Urinary bladder (tissue), 4 donors: ENCODE results near the gene COPA. TPM values are rescaled to one million over a fixed set of nuclear protein-coding genes. Genes with fewer than 3 reads are reported as not detected.
"Not testable (repeated sequence)": the region's sequence is repeated elsewhere in the genome, so short reads cannot be mapped to it uniquely, and the experiment has no call there.

Experiments
- DNase-seq: peaks from one replicate; pipeline ENCODE4 v3.0.0-alpha.2; 2015; ENCODE audit errors: extremely low spot score
- H3K27ac ChIP-seq: one replicate; pipeline ENCODE4 v1.5.1; 2013; ENCODE audit warnings: low read depth, mild to moderate bottlenecking, moderate library complexity
- H3K36me3 ChIP-seq: one replicate; pipeline ENCODE4 v1.6.1; 2013; ENCODE audit warnings: mild to moderate bottlenecking, moderate library complexity; ENCODE audit not compliant: insufficient read depth
- H3K4me1 ChIP-seq: one replicate; pipeline ENCODE4 v1.6.1; 2013; ENCODE audit warnings: mild to moderate bottlenecking, moderate library complexity; ENCODE audit not compliant: insufficient read depth
- H3K4me3 ChIP-seq: one replicate; pipeline ENCODE4 v1.5.1; 2013; ENCODE audit warnings: low read depth, low read length
- WGBS: extraction: QIAGEN DNeasy Blood & Tissue Kit; methylation state at CpG from one replicate; pipeline ENCODE4 v1.1.7; 2013; 5-methylcytosine and 5-hydroxymethylcytosine counted together
- polyA plus RNA-seq: library from polyadenylated mRNA; stranded (reverse); fragments of 200-250 nt; gene quantifications from one replicate; pipeline ENCODE4 v1.2.3, GENCODE V29; 2013
- total RNA-seq: library from RNA; depleted of rRNA; stranded (reverse); fragments of >200 nt; gene quantifications from one replicate; pipeline ENCODE4 v1.2.3, GENCODE V29; 2014
- donor health status: healthy with polysubstance abuse.
- donor health status: healthy.

Gene COPA
- total and polyA plus RNA-seq, 2 donors: 69.5 to 209 TPM

DNA sequence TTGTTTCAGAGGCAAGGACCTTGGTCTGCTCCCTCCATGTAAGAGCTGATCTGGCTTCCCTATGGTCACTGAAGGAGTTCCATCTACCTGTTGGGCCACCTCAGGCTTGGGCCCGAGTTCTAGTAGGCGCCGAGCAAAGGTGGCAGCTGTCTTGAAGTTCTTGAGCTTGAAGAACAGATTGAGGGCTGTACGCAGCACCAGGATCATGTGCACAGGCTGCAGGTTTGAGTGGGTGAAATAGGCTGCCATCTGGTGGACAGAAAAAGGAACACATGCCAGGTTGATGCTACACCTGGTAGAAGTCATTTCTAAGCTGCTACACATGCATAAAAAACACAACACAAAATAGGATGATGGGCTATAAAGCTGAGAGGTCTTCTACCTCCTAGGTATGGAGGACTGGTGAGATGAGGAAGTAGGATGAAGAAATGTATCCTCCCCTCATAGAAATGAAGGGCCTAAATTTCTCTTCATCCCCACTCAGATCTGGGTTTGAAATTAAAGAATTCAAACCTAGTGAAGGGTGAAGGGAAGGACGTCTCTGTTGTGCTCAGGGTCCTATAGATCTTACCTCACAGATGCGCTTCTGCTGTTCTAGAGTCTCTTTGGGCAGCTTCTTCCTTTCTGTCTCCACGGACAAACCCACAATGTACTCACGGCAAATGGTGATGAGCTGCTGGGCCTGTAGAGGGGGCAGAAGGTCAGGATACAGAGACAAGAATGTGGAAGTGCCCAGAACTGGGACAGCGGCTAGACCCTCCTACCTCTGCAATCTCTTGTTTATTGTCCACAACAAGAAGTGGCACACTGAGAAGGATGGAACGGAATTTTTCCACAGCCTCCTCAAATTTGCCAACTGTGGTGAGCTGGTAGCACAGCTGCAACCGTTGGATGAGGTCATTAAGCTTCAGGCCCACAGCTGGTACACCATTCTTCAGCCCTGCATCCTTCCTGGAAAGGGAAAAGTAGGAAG is 51.5 kb downstream of the COPA start:
- no peak overlapping the region for H3K4me3 ChIP-seq
- peaks cover 8% of the 10 kb centered on the region for H3K36me3 ChIP-seq
- WGBS: 39% methylated on average over 11 of the region's 11 CpGs
- H3K4me1 ChIP-seq: no peaks in the 10 kb centered on the region
- no peak overlapping the region for H3K27ac ChIP-seq
- peak; percentile 3 for DNase-seq

- DNase-seq, H3K4me3 ChIP-seq, H3K4me1 ChIP-seq, H3K27ac ChIP-seq, H3K36me3 ChIP-seq: not testable (repeated sequence)
- WGBS: 91% methylated on average over 12 of the region's 12 CpGs
Measured at GRCh38 chr1:160287769-160288168, 55.3 kb downstream of the COPA start.

DNA sequence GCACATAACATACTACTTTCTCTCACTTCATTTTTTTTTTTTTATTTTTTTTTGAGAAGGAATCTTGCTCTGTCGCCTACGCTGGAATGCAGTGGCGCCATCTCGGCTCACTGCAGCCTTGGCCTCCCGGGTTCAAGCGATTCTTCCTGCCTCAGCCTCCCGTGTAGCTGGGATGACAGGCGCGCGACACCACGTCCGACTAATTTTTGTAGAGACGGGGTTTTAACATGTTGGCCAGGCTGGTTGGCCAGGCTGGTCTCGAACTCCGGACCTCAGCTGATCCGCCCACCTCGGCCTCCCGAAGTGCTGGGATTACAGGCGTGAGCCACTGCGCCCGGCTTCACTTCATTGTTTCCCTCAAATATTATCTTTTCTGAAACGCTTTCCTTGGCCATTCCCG is 57.5 kb downstream of the COPA start:
- WGBS: 86% methylated on average over 23 of the region's 23 CpGs
- no peaks in the 10 kb centered on the region for H3K36me3 ChIP-seq
- no peaks in the 10 kb centered on the region for H3K4me1 ChIP-seq
- H3K4me3 ChIP-seq: peak overlapping the region; percentile 75
- no peak overlapping the region for H3K27ac ChIP-seq
- DNase-seq: no peak

DNA sequence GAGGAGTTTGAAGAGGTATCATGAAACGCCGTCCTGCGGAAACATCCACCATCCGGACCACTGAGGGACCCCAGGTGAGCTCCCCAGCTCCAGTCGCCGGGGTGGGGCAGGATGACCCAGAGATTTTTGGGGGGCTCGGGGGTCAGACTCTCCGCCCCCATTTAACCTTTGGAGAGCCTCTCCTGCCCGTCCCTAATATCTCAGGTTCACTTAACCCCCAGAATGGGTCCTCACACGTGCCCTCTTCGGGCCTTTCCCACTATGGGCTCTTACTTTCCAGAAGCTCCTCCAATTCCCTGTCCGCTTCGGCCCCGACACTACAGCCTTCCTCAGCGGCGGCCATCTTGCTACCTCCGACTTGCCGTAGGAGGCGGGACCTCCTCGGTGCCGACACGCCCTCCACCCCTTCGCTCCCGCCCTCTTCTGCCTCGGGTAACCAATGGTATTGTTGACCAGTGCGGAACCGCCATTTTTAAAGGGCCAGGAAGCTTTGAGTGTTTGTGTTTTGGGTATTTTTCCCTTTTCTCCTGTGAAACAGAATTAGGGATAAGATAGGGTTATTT is 58.2 kb downstream of the COPA start, which contains the start of gene PEX19:
Gene PEX19 (minus strand): TSS at position 352 of the 563 bp plus-strand sequence. CDS start 9 bp downstream, at position 343.
- DNase-seq: peak; percentile 81
- Histone ChIP-seq H3K4me3 (peak within 1 kb of the TSS; percentile 75), H3K27ac (peak within 1 kb of the TSS; percentile 81), H3K4me1 (no peaks in the 10 kb centered on the region), H3K36me3 (no peaks in the 10 kb centered on the region)
- WGBS: under 1% methylated on average over 27 of the region's 27 CpGs

GRCh38 chr1:160284220-160284781 is 58.7 kb downstream of the COPA start:
- Histone ChIP-seq H3K4me3 (peak overlapping the region; percentile 75), H3K4me1 (no peaks in the 10 kb centered on the region), H3K36me3 (no peaks in the 10 kb centered on the region), H3K27ac (no peak overlapping the region)
- under 1% methylated on average over 15 of the region's 15 CpGs for WGBS
- DNase-seq: peak; percentile 23

GRCh38 chr1:160282807-160283206 is 60.2 kb downstream of the COPA start:
- Histone ChIP-seq H3K4me1 (no peaks in the 10 kb centered on the region), H3K27ac (no peak overlapping the region), H3K4me3 (no peak overlapping the region), H3K36me3 (peaks cover 1% of the 10 kb centered on the region)
- 88% methylated on average over 7 of the region's 7 CpGs for WGBS
- no peak for DNase-seq

DNA sequence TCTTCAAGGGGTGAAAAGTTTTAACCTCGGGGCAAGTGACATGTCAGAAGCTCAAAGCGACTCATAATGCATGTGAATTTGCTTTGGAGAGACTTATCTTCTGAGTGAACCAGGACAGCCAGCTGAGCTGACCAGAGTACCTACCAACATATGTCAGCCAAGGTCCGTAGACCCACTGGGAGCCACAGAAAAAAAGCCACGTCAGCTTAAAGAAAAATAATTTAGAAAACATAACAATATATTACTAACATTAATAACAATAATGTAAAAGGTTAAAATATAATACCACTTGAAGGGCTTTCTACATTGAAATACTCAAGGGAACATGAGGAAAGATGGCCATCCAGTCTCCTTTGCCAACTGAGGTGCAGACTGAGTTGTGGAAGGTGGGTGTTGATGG is 65.1 kb downstream of the COPA start:
- 92% methylated on average over 4 of the region's 4 CpGs for WGBS
- Histone ChIP-seq H3K4me3 (no peak overlapping the region), H3K4me1 (no peaks in the 10 kb centered on the region), H3K27ac (no peak overlapping the region), H3K36me3 (peaks cover 2% of the 10 kb centered on the region)
- DNase-seq: no peak

- no peak overlapping the region for H3K4me3 ChIP-seq
- H3K36me3 ChIP-seq: peaks cover 2% of the 10 kb centered on the region
- H3K27ac ChIP-seq: no peak overlapping the region
- DNase-seq: no peak
- 90% methylated on average over 2 of the region's 2 CpGs for WGBS
- H3K4me1 ChIP-seq: no peaks in the 10 kb centered on the region
Measured at GRCh38 chr1:160277330-160277729, 65.7 kb downstream of the COPA start.

GRCh38 chr1:160271025-160271424 is 72.0 kb downstream of the COPA start:
- H3K4me1 ChIP-seq: no peaks in the 10 kb centered on the region
- H3K36me3 ChIP-seq: no peaks in the 10 kb centered on the region
- WGBS: 92% methylated on average over 1 of the region's 1 CpG
- H3K4me3 ChIP-seq: no peak overlapping the region
- H3K27ac ChIP-seq: no peak overlapping the region
- no peak for DNase-seq

DNA sequence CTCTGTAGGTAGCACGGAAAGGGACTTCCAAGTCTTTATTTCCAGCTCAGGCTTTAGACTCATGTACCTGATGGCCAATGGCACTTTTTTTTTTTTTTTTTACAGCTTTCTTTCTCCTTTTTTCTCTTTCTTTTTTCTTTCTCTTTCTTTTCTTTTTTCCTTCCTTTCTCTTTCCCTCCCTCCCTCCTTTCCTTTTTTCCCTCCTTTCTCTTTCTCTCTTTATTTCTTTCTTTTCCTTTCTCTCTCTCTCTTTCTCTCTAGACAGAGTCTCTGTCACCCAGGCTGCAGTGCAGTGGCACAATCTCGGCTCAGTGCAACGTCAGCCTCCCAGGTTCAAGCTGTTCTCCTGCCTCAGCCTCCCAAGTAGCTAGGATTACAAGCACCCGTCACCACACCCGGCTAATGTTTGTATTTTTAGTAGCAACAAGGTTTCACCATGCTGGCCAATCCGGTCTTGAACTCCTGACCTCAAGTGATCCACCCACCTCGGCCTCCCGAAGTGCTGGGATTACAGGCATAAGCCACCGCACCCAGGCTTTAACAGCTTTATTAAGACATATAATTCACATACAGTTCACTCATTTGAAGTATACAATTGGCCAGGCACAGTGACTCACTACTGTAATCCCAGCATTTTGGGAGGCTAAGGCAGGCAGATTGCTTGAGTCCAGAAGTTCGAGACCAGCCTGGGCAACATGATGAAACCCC is 75.6 kb downstream of the COPA start:
- no peak for DNase-seq

GRCh38 chr1:160264795-160265307 is 78.2 kb downstream of the COPA start:
- Histone ChIP-seq H3K4me3 (no peak overlapping the region), H3K4me1 (no peaks in the 10 kb centered on the region), H3K27ac (no peak overlapping the region), H3K36me3 (no peaks in the 10 kb centered on the region)
- WGBS: 79% methylated on average over 4 of the region's 4 CpGs
- DNase-seq: no peak

More for the DNA sequence above, 75.6 kb downstream of the COPA start:
- H3K27ac ChIP-seq: no peak overlapping the region
- no peaks in the 10 kb centered on the region for H3K36me3 ChIP-seq
- H3K4me3 ChIP-seq: no peak overlapping the region
- H3K4me1 ChIP-seq: no peaks in the 10 kb centered on the region
- WGBS: 68% methylated on average over 10 of the region's 10 CpGs

DNA sequence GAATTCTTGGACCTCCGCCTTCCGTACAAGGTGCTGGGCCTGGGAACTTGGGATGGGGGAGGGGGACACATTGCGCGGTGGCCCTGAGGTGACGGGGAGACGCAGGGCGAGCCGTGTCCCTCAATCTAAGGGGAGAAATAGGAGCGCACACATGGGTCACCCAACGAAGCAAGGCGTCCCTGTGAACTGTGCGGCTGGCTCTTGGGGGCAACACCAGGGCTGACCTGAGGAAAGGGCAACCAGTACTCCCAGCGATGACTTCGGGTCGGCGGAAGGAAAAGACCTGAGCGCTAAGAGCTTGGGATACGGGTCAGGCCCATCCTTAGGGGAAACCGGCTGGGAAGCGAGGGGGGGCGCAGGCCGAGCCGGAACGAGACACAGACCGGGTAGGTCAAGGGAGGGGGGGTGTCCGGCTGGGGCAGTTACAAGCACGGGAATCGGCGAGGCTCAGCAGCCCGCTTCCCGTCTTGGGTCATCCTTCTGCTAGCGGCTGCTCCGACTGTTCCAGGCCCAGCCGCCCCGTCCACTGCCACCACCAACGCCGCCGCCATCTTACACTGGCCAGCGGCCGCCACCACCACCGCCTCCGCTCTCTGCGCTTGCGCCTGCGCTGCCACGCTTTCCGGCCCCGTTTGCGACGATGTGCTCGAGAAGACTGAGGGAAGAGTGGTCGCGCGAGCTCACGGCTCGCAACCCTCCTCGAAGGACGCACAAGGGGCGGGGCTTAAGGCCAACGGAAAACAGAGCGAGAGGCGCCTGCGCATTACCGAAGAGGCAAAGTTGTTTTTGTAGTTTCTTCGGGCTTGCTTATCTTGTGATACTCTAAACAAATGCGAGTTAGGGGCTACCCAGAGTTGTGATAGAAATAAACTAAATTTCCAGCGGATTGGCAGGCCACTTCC is 80.9 kb downstream of the COPA start, which contains the start of gene DCAF8:
Gene DCAF8 (minus strand): TSS at position 657 of the 902 bp plus-strand sequence. CDS start 18,541 bp downstream, outside the sequence.
- peak within 1 kb of the TSS; percentile 71 for H3K4me3 ChIP-seq
- peak within 1 kb of the TSS; percentile 93 for H3K27ac ChIP-seq
- DNase-seq: peak; percentile 95
- H3K4me1 ChIP-seq: no peaks in the 10 kb centered on the region
- H3K36me3 ChIP-seq: no peaks in the 10 kb centered on the region
- WGBS: under 1% methylated on average over 67 of the region's 67 CpGs
